NCI-H1417 treated with DMSO at 0.1 percent for 48 hours (cell line): Measurements from ENCODE around the gene CAPG.
"Not testable (repeated sequence)": the region's sequence is repeated elsewhere in the genome, so short reads cannot be mapped to it uniquely, and the experiment has no call there.

Experiments used
- DNase-seq: peaks from one replicate; lab custom pipeline; 2025; lab: John Stamatoyannopoulos, UW

The CAPG gene, protein sequence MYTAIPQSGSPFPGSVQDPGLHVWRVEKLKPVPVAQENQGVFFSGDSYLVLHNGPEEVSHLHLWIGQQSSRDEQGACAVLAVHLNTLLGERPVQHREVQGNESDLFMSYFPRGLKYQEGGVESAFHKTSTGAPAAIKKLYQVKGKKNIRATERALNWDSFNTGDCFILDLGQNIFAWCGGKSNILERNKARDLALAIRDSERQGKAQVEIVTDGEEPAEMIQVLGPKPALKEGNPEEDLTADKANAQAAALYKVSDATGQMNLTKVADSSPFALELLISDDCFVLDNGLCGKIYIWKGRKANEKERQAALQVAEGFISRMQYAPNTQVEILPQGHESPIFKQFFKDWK

DNA sequence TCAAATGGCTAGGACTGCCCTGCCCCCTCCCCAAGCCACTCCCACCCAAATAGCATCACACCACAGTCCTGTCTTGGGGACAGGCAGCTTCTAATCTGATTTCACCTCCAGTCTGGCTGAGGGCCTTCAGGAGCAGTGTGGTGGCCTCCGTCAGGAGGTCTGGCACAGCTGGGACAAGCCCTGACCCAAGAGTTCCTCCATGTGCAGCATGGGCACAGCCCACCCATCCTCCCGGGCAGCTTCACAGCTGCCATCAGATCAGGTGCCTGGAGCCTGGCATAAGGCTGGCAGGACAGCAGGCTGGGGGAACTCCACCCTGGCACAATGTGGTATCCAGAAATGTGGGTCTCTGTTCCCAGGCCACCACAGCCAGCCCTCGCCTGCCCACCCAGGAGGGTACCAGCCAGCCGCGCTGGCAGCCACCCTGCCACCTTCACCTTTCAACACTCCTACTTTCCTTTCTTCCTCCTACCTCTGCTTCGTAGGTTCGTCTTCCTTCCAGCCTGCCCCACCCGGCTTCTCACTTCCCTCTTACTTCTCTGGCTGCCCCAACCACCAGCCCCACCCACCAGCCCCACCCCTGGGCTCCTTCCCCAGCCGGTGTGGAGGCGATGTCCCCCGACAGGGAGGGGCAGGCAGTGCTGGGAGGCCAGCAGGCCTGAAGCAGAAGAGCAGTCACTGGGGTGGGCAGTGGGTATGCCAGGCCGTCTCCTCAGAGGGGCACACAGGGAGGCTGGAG lies at the start of gene CAPG:
TSS of gene CAPG (minus strand) at position 522 of the 739 bp plus-strand sequence. CDS start 8,221 bp downstream, outside the sequence.
- DNase-seq: no peak

DNA sequence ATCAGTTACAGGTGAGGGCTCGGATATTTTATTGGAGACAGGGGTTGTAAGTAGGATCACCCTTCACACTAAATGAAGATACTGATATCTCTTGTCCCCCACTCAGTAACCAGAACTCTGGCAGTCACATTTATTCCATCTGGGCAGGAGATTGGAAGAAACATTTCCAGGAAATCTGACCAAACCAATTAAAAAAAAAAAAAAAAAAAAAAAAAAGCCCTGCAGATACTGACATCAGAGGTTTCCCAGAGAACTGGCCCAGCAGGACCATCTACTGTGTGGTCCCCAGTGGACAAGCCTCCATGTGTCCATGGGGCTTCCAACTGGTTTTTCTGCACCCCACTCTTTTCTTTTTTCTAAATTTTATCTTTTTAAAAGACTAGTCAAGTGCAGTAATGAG lies 49.6 kb upstream of the CAPG start:
- DNase-seq: no peak

DNA sequence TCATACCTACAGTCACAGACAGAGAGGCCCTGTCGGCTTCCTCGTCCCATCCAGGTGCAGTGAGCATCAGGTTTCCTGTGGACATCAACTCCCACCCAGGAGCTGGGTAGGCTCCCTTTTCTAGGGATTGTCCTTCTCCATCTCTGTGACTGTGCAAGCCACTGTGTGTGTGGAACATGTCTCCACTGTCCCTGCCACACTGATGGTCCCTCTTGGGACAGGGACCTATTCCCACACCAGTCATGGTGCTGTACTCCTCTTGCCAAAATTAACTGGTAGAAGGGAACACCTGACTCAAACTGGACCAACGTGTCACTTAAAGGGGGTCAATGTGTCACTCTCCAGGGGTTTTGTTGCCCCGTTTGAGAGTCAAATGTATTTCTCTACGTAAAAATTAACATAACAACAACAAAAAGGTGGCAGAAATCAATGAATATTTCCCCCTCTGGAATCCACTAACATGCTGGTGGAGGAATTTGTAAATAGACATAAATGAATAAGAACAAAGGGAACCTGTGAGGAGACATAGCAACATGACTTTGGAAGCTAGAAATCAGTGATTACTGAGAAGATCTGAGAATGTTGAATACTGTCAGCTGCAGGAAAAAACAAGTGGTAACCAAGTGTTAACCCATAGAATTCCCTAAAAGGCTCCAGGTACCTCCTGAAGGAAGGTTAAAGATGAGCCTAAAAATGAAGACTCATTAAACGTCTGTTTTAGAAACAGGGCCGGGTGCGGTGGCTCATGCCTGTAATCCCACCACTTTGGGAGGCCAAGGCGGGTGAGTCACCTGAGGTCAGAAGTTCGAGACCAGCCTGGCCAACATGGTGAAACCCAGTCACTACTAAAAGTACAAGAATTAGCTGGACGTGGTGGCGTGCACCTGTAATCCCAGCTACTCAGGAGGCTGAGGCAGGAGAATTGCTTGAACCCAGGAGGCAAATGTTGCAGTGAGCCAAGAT lies 48.7 kb upstream of the CAPG start:
- no peak for DNase-seq

DNA sequence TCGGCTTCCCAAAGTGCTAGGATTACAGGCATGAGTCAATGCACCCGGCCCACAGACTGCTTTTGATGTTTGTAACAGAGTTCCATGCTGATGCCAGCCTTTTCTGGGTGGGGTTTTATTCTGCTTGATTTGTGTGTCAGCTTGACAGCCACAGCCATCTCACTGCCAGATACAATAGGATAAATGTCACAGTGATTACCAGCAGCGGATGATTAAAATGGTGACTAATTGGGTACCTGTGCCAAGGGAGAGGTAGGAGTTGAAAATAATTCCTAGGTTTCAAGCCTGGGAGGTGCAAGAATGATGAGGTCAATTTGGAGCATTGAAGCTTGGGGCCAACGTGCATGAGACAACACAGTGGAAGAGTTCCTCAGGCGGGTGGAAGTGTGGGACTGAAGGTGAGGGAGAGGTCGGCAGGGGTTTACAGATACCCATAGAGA lies 47.7 kb upstream of the CAPG start:
- no peak for DNase-seq

DNA sequence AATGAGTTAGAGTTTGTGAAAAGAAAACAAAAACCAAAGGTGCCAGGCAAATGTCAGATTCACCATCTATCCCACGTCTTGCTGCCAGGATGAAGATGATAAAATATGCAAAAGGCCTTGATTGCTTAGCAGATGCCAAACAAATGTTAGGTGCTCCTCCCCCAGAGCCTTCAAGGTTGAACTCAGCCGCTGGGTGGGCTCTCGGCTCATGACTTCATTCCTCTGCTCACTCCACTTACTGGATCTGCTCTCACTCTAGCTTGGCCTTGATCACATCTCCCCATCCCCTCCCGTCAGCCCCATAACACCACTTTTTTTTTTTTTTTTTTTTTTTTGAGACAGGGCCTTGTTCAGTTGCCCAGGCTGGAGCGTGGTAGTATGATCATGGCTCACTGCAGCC lies 46.9 kb upstream of the CAPG start:
- no peak for DNase-seq

DNA sequence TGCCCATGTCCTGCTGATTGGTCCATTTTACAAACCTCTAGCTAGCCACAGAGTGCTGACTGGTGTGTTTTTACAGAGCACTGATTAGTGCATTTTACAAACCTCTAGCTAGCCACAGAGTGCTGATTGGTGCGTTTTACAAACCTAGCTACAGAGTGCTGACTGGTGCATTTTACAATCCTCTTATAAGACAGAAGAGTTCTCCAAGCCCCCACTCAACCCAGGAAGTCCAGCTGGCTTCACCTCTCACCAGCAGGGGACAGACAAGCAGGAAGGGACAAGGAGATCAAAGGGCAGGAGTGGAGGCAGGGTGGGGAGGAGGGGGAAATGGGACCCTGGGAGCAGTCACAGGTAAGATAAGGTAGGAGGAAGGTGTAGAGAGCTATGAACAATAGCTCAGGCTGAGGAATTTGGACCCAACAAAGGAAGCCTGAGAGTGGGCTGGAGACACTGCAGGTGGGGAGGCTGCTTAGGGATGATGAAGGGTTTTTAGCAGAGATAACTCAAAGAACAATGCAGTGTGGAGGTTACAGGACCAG lies 45.5 kb upstream of the CAPG start:
- DNase-seq: no peak

DNA sequence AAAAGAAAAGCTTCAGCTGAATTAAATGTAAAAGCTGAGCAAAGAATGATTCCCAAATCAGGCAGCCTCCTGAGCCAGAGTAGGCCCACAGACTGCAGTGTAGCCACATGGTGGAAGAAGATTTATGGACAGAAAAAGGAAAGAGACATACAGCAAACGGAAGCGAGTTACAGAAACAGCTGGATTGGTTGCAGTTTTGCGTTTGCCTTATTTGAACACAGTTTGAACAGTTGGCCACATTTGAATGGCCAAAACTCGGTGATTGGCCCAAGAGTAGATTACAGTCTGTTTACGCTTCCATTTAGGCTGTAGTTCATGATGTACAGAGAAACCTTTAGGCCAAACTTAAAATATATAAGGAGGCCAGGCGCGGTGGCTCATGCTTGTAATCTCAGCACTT lies 43.4 kb upstream of the CAPG start:
- DNase-seq: no peak

DNA sequence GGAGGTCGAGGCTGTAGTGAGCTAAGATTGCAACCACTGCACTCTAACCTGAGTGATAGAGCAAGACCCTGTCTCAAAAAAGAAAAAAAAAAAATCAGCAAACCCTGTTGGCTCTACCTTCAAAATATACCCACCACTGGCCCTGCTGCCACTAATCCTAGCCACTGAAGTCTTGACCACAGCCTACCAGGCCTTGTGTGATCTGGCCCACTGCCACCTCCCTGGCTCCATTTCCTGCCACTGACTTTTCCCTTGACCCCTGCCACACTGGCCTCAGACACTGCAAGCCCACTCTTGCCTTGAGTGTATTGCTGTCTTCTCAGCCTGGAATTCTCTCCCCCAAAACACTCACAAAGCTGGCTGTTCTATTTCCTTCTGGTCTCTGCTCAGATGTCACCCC lies 42.1 kb upstream of the CAPG start:
- DNase-seq: no peak

DNA sequence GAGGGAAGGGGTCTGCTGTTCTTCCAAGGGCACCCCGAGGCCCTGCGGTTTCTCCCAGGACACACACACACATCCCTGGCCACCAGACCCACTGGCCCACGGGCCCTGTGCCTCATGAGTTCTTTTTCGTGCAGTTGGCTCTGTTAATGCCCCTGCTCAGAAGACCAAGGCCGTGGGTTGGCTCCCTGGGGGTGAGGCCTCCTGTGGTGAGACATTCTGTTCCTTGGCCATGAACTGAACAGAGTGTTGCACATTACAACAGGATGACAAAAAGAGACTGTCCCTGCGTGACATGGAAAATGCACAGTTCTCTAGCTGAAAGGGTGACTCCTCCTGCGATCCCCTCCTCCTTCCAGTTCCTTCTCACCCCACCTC lies 39.0 kb upstream of the CAPG start:
- no peak for DNase-seq

DNA sequence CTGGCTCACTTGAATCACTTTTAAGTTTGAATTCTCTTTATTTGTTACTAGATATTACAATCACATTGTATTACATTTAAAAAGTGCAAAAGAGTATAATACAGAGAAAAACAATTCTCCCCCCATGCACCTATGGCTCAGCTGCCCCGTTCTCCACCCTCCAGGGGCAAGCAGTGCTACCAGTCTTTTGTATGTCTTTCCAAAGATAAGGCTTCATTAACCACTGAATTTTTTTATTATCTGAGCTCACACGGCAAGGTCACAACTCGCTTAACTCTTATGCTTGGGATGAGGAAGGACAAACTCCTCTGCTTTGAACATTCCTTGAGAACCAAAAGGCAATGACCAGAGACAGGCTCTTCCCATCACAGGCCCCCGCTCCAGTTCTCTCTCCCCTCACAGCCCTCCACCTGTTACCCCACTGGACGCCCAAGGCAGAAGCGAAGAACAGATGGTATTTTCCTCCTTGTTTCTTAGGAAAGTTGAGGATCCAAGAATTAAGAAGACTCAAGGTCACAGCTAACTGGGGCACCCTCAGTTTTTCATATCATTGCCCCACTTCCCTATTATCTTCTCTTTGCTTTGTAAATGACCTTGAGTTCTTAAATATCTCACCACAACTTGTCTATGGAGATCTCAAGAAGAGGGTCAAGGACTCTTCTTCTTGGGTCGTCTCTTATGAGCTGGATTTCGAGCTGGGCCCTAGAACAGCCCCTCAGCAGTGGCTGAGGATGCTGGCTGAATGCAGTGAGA lies 38.5 kb upstream of the CAPG start:
- DNase-seq: no peak

DNA sequence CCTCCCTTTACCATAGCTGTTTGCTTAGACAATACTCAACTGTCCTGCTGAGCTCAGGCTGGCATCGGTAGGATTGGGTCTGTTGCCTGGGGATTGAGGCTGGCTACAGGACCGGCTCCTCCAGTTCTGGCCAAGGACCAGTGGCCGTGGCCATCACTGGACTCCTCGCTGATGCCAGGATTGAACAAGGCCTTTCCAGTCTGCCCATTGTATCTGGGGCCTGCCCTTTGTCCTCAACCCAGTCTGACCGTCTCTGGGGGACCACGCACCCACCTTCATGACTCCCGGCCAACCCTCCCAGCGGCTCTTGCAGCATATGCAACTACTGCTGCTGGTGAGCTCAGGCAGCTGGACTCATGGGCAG lies 37.0 kb upstream of the CAPG start:
- no peak for DNase-seq

DNA sequence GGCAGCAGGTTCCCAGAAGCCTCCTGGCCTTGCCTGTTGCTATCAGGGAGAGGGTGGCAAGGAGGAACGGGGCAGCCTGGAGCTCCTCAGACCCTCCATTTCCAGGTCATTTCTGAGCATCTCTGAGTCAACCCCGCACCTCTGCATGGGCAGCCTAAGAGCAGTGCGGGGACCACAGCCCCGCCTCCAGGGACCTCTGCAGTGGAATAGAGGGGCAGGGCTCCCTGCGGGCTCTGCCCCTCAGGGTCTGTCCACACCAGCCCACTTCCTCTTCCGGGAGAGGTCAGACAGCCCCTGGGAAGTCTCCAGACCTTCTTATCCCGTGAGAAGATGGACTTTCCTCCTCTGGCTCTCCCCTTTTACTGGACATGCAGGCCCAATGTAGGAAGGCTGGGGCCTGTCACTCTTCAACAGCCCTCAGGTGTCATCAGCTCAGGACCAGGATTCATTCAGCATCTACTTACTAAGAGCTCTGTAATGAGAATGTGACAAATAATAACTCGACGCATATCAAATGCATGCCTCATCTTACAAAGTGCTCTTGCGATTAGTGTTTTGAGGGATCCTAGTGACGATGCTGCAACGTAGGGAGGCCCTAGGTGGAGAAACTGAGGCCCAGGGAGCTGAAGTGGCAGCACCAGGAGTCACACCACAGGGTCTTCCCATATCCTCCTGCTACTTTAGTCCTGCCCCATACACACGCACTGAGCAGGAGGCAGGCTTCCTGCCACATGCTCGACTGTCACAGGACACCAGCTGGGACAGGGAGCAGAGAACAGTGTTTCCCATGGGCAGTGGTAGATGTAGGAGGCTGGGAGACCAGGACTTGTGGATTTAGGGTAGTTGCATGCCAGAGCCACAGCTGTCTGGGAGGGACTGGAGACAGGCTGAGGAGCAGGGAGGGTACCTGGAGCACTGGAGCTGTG lies 36.4 kb upstream of the CAPG start:
- no peak for DNase-seq

DNA sequence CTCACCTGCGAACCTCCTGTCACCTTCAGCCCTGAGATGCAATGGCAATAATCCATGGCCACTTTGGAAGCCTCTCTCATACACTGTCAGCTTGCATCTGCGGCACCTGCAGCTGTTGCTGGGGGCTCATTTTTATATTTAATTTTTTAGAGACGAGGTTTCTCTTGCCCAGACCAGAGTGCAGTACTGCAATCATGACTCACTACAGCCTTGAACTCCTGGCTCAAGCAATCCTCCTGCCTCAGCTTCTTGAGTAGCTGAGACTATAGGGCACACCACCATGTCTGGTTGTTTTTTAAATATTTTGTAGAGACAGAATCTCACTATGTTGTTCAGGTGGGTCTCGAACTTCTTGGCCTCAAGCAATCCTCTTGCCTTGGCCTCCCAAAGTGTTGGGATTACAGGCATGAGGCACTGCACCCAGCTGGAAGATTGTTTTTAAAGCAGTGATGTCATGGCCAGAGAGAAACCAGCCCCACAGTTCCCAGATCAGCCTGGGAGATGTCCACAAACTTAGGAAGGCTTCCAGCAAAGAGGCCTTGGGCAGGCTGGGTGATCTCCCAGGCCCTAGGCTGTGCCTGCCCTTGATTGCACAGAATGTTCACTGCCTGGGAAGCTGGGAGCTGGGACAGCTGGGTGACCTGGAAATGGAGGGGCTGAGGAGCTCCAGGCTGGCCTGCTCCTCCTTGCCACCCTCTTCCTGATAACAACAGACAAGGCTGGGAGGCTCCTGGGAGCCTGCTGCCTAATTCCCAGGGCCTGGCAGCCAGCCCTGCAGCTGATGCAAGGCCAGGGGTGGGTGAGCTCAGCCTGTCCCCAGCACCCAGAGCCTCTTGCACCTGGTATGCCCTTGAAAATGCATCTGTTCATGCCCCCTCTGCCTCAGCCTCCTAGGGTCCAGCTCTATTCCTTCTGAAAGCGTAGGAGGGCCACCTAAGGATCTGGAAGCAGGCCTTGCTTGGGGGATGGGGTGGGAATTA lies 35.4 kb upstream of the CAPG start:
- DNase-seq: no peak

DNA sequence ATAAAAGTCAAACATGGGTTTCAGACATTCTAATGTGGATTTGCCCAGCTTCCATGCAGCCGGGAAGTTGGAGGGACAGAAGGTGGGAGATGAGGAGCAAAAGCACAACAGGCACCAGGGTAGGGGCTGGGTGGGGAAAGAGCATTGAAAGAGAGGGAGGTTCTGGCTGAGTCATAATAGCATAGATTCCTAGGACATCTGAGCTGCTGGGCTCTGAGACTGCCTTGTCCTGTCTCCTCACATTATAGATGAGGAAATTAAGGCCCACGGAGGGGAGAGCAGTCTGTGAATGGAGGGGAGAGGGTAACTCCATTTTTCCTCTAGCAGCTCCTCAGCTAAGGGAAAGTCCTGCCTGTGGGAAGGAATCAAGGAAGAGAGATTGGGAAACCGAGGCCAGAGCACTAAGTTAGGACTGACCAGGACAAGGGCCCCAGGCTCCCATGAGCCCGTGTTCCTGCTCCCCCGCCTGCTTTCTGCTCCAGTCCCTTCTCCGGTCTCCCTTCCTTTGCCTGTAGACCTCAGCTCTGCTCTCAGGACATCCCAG lies 34.5 kb upstream of the CAPG start:
- DNase-seq: no peak

DNA sequence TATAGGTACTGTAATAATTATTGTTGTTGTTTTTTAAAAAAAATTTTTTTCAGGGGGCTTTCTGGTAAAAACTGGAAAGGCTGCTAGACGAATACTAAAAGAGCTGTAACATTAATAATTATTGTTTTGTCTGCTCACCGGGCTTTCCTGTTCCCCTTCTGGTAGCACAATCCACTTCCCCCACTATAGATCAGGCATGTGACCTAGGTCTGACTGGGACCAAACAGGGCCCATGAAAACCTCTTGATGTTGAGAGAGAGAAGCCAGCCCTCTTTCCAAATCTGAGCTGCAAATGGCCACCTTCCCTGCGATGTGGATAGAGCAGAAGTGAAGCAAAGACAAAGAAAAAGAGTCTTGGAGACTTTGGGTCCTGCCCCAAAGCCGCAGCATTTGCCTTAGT lies 31.7 kb upstream of the CAPG start:
- no peak for DNase-seq

DNA sequence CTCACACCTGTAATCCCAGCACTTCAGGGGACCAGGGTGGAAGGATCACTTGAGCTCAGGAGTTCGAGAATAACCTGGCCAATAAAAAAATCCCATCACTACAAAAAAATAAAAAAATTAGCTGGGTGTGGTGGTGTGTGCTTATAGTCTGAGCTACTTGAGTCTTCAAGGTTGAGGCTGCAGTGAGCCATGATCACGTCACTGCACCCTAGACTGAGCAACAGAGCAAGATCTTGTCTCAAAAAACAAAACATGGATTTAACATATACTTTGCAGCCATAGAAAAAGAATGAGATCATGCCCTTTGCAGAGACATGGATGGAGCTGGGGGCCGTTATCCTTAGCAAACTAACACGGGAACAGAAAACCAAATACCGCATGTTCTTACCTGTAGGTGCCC lies 30.6 kb upstream of the CAPG start:
- no peak for DNase-seq

DNA sequence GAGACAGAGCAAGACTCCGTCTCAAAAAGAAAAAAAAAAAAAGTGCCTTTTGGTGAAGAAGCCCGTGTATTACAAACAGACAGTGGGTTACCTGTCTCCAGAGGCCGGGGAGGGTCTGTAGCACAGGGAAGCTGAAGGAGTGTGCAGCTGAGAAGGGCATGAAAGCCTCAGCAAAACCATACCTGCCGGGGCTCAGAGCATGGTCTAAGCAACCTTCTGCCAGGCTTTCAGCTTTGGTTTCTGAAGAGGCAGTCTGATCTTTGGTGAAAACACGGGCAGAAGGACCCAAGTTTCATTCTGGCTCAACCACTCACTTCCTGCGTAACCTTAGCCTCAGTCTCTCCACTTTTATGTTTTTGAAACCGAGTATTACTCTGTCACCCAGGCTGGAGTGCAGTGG lies 29.8 kb upstream of the CAPG start:
- DNase-seq: no peak

DNA sequence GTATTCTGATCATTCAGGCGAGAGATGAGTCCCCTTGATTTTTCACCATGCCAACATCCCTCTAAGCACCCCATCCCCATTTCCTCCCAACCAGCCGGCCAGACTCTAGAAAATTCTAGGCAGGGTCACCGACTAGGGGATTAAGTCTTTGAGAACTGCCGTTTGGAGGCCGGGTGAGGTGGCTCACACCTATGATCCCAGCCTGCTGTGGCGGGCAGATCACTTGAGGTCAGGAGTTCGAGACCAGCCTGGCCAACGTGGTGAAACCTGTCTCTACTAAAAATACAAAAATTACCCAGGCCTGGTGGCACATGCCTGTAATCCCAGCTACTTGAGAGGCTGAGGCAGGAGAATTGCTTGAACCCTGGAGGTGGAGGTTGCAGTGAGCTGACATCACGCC lies 29.4 kb upstream of the CAPG start:
- DNase-seq: not testable (repeated sequence)

DNA sequence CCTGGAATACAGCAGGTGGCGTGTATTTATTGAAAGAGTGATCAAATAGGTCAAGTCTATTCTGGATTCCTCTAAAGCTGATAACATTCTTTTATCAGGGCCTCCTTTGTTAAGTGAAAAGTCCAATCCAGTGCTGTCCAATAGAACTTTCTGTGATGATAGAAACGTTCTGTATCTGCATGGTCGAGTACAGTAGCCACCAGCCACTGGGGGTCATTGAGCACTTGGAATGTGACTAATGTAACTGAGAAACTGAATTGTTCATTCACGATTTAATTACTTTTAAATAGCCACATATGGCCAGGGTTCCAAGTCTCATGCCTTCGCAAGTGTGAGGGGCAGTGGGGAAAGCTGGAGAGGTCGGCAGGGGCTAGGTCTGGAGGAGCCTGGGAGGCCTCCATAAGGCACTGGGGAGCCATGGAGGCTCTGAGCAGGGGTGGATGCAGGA lies 28.9 kb upstream of the CAPG start:
- no peak for DNase-seq
